Activated naive CD4-positive, alpha-beta T cell treated with anti-CD3 and anti-CD28 coated beads, Interleukin-2, amount 50 U/mL, for 16 hours (primary cell): ENCODE results near the gene DNAH3.
"Not testable (repeated sequence)": the region's sequence is repeated elsewhere in the genome, so short reads cannot be mapped to it uniquely, and the experiment has no call there.

Source experiments
- DNase-seq: peaks from one replicate; pipeline ENCODE4 v3.0.0-alpha.2; 2020

Gene DNAH3

GRCh38 chr16:21060027-21060510, 90.6 kb downstream of the DNAH3 start:
- DNase-seq: no peak

- no peak for DNase-seq
Measured at GRCh38 chr16:21057875-21058274, 92.8 kb downstream of the DNAH3 start.

- DNase-seq: no peak
Measured at GRCh38 chr16:21056396-21056795, 94.2 kb downstream of the DNAH3 start.

- not testable (repeated sequence) for DNase-seq
Measured at GRCh38 chr16:21055738-21056137, 94.9 kb downstream of the DNAH3 start.

GRCh38 chr16:21053590-21053989, 97.1 kb downstream of the DNAH3 start:
- no peak for DNase-seq

- not testable (repeated sequence) for DNase-seq
Measured at GRCh38 chr16:21048091-21048912, 102.3 kb downstream of the DNAH3 start.

GRCh38 chr16:21038197-21038596, 112.4 kb downstream of the DNAH3 start:
- DNase-seq: no peak

- no peak for DNase-seq
Measured at GRCh38 chr16:21037736-21038135, 112.9 kb downstream of the DNAH3 start.

GRCh38 chr16:21037168-21037567, 113.5 kb downstream of the DNAH3 start:
- no peak for DNase-seq

- DNase-seq: no peak
Measured at GRCh38 chr16:21036471-21036870, 114.2 kb downstream of the DNAH3 start.

- no peak for DNase-seq
Measured at GRCh38 chr16:21033704-21034103, 116.9 kb downstream of the DNAH3 start.

- DNase-seq: no peak
Measured at GRCh38 chr16:21033264-21033663, 117.4 kb downstream of the DNAH3 start.

GRCh38 chr16:21028728-21029127, 121.9 kb downstream of the DNAH3 start:
- no peak for DNase-seq

- DNase-seq: no peak
Measured at GRCh38 chr16:21026846-21027245, 123.8 kb downstream of the DNAH3 start.

- DNase-seq: no peak
Measured at GRCh38 chr16:21023509-21024202, 127.0 kb downstream of the DNAH3 start.

- DNase-seq: no peak
Measured at GRCh38 chr16:21021316-21021715, 129.3 kb downstream of the DNAH3 start.

GRCh38 chr16:21009815-21010214, 140.8 kb downstream of the DNAH3 start:
- DNase-seq: no peak

- no peak for DNase-seq
Measured at GRCh38 chr16:21005008-21005407, 145.6 kb downstream of the DNAH3 start.

- DNase-seq: no peak
Measured at GRCh38 chr16:21001262-21001661, 149.4 kb downstream of the DNAH3 start.

- DNase-seq: no peak
Measured at GRCh38 chr16:20997147-20997546, 153.5 kb downstream of the DNAH3 start.

GRCh38 chr16:20995711-20996110, 154.9 kb downstream of the DNAH3 start:
- no peak for DNase-seq

GRCh38 chr16:20989496-20990070, 161.1 kb downstream of the DNAH3 start:
- DNase-seq: not testable (repeated sequence)

- no peak for DNase-seq
Measured at GRCh38 chr16:20987049-20987448, 163.6 kb downstream of the DNAH3 start.

GRCh38 chr16:20984019-20984418, 166.6 kb downstream of the DNAH3 start:
- no peak for DNase-seq
